MM.1S (cell line): Measurements from ENCODE around the gene MBD2.

Experiments used
- DNase-seq: peaks from one replicate; pipeline ENCODE4 v3.0.0-alpha.2; 2015
- H2AFZ ChIP-seq: fragments of 300-600 bp; sonication (generic); 2 replicates; pipeline ENCODE4 v1.6.0; 2016; ENCODE audit warnings: antibody characterized with exemption, low read length
- H3F3A ChIP-seq: fragments of 300-600 bp; sonication (generic); 2 replicates; pipeline ENCODE4 v1.6.1; 2016; ENCODE audit warnings: mild to moderate bottlenecking, antibody characterized with exemption, low read length, moderate library complexity, mixed read lengths; ENCODE audit not compliant: insufficient read depth
- H3K27ac ChIP-seq: fragments of 300-600 bp; sonication (generic); 2 replicates; pipeline ENCODE4 v1.5.1; 2016; ENCODE audit warnings: mild to moderate bottlenecking, low read length
- H3K27me3 ChIP-seq: fragments of 300-600 bp; sonication (generic); replicated peaks from 2 replicates; pipeline ENCODE4 v1.6.0; 2016; ENCODE audit warnings: low read length; ENCODE audit not compliant: insufficient read depth
- H3K36me3 ChIP-seq: fragments of 300-600 bp; sonication (generic); replicated peaks from 2 replicates; pipeline ENCODE4 v1.6.1; 2016; ENCODE audit warnings: mild to moderate bottlenecking, low read length, mixed read lengths; ENCODE audit not compliant: insufficient read depth
- H3K4me1 ChIP-seq: fragments of 300-600 bp; sonication (generic); 2 replicates; pipeline ENCODE4 v1.6.1; 2016; ENCODE audit warnings: low read length, mixed read lengths
- H3K4me2 ChIP-seq: fragments of 300-600 bp; sonication (generic); 2 replicates; pipeline ENCODE4 v1.6.0; 2016; ENCODE audit warnings: low read depth, low read length
- H3K4me3 ChIP-seq: fragments of 300-600 bp; sonication (generic); 2 replicates; pipeline ENCODE4 v1.5.1; 2016; ENCODE audit warnings: low read length, mixed read lengths
- H3K79me2 ChIP-seq: fragments of 300-600 bp; sonication (generic); 2 replicates; pipeline ENCODE4 v1.6.1; 2016; ENCODE audit warnings: mixed run types, low read length, mixed read lengths
- H3K9ac ChIP-seq: fragments of 300-600 bp; sonication (generic); 2 replicates; pipeline ENCODE4 v1.6.1; 2016; ENCODE audit warnings: low read length, mixed read lengths
- H3K9me2 ChIP-seq: fragments of 300-600 bp; sonication (generic); replicated peaks from 2 replicates; pipeline ENCODE4 v1.6.1; 2016; ENCODE audit warnings: mild to moderate bottlenecking, low read length, mixed read lengths; ENCODE audit not compliant: insufficient read depth
- H3K9me3 ChIP-seq: fragments of 300-600 bp; sonication (generic); replicated peaks from 2 replicates; pipeline ENCODE4 v1.6.1; 2016; ENCODE audit warnings: mild to moderate bottlenecking, low read length, mixed read lengths; ENCODE audit not compliant: insufficient read depth
- H4K20me1 ChIP-seq: fragments of 300-600 bp; sonication (generic); 2 replicates; pipeline ENCODE4 v1.6.1; 2016; ENCODE audit warnings: mild to moderate bottlenecking, low read length, moderate library complexity, mixed read lengths; ENCODE audit not compliant: insufficient read depth
- EZH2 ChIP-seq: fragments of 300-600 bp; sonication (generic); optimal IDR thresholded peaks from 2 replicates; pipeline ENCODE3; 2017; ENCODE audit warnings: low read depth, mild to moderate bottlenecking, antibody characterized with exemption, low read length, mixed read lengths
- EZH2phosphoT487 ChIP-seq: fragments of 300-600 bp; sonication (generic); IDR thresholded peaks from 2 replicates; pipeline ENCODE4 v1.6.1; 2018; ENCODE audit warnings: antibody characterized with exemption, low read length
- TF ChIP-seq, protein P1 (sequence below): fragments of 300-600 bp; sonication (generic); IDR thresholded peaks from 2 replicates; pipeline ENCODE4 v1.5.1; 2016; ENCODE audit warnings: antibody characterized with exemption, low read length, mixed read lengths

MBD2 gene

DNA sequence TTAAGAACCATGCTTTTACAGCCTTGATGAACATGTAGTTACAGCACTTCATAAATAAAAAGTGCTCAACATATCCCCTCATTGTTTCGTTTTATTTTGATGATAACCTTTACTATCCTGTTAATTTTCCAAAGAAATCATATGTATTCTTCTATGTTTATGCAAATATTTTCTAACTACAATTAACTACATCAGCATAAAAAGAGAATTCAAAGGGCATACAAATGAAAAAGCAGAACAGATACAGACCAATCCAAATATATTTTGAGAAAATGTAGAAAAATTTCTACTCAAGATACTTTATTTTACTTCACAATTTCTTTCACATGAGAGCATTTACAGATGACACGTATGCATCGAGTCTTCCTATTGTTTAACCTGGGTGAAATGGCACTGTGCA is 69.1 kb downstream of the MBD2 start:
- Histone ChIP-seq H3F3A (no peaks in the 10 kb centered on the region), H2AFZ (no peak overlapping the region), H4K20me1 (no peaks in the 10 kb centered on the region), H3K79me2 (peaks cover 3% of the 10 kb centered on the region; the same call in 1 of the 2 replicates), H3K4me2 (no peak overlapping the region), H3K27ac (no peak overlapping the region), H3K9me2 (no peaks in the 10 kb centered on the region), H3K27me3 (no peaks in the 10 kb centered on the region), H3K4me1 (no peaks in the 10 kb centered on the region), H3K9me3 (no peaks in the 10 kb centered on the region), H3K36me3 (no peaks in the 10 kb centered on the region; the same call in 1 of the 2 replicates), H3K4me3 (no peak overlapping the region), H3K9ac (no peak overlapping the region)
- TF ChIP-seq, protein P1, sequence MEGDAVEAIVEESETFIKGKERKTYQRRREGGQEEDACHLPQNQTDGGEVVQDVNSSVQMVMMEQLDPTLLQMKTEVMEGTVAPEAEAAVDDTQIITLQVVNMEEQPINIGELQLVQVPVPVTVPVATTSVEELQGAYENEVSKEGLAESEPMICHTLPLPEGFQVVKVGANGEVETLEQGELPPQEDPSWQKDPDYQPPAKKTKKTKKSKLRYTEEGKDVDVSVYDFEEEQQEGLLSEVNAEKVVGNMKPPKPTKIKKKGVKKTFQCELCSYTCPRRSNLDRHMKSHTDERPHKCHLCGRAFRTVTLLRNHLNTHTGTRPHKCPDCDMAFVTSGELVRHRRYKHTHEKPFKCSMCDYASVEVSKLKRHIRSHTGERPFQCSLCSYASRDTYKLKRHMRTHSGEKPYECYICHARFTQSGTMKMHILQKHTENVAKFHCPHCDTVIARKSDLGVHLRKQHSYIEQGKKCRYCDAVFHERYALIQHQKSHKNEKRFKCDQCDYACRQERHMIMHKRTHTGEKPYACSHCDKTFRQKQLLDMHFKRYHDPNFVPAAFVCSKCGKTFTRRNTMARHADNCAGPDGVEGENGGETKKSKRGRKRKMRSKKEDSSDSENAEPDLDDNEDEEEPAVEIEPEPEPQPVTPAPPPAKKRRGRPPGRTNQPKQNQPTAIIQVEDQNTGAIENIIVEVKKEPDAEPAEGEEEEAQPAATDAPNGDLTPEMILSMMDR, result no peak
- TF ChIP-seq EZH2 (no peak), EZH2phosphoT487 (no peak)
- DNase-seq, result no peak

DNA sequence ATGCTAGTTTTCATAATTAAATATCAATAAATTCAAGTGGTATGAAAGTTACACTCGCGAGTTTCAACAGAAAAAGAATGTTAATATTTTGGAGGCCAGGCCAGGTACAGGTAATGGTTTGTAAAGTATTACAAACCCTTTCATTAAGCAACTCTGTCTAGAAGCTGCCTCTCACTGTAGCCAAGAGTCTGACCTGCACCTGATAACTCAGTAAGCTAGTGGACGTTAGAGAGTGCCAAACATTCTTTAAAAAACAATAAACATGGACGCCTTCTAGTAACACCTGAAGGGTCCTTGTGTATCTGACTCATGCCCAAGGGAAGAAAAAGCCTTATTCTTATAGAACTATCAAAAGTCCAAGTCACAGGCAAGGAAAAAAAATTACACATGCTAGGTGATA is 70.2 kb downstream of the MBD2 start:
- Histone ChIP-seq H3K4me2 (no peak overlapping the region), H3K79me2 (peaks cover 3% of the 10 kb centered on the region; the same call in 1 of the 2 replicates), H3K27me3 (no peaks in the 10 kb centered on the region), H3K4me3 (no peak overlapping the region), H3K9me3 (no peaks in the 10 kb centered on the region), H4K20me1 (no peaks in the 10 kb centered on the region), H3K36me3 (no peaks in the 10 kb centered on the region; the same call in 1 of the 2 replicates), H3F3A (0 out of 2 replicates have a peak, but pooled peaks cover 4% of the 10 kb centered on the region), H3K27ac (no peak overlapping the region), H3K9ac (no peak overlapping the region), H2AFZ (no peak overlapping the region), H3K4me1 (no peaks in the 10 kb centered on the region), H3K9me2 (no peaks in the 10 kb centered on the region)
- DNase-seq, result no peak
- TF ChIP-seq EZH2 (no peak), EZH2phosphoT487 (no peak)

DNA sequence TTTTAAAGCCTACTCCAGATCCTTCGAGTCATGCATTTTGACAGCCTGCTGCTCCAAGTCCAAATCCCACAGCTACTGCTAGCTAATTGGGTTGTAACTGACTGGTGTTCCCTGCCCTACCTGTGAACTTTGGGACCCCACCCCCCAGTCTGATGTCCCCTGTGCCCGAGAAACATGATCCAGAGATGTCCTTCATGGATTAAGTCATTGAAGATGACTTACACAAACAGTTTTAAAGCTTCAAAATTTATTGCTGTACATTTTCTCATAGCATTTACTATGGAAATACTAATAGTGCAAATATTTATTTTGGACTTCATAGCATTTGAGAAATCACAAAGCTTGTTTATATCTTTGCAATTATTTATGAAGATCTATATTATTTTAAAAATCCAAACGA is 73.1 kb downstream of the MBD2 start:
- no peaks in the 10 kb centered on the region for H4K20me1 ChIP-seq
- H3K9me2 ChIP-seq, result no peaks in the 10 kb centered on the region
- no peaks in the 10 kb centered on the region for H3K79me2 ChIP-seq
- H3K36me3 ChIP-seq, result no peaks in the 10 kb centered on the region
- peaks cover 9% of the 10 kb centered on the region; the same call in 1 of the 2 replicates for H3F3A ChIP-seq
- no peak overlapping the region for H3K4me3 ChIP-seq
- H3K27me3 ChIP-seq, result no peaks in the 10 kb centered on the region
- H3K9ac ChIP-seq, result no peak overlapping the region
- H3K9me3 ChIP-seq, result no peaks in the 10 kb centered on the region
- no peak overlapping the region for H3K4me2 ChIP-seq
- no peak overlapping the region for H2AFZ ChIP-seq
- no peak for DNase-seq
- TF ChIP-seq EZH2phosphoT487 (no peak), EZH2 (no peak)
- TF ChIP-seq, protein P1, result no peak
- H3K27ac ChIP-seq, result no peak overlapping the region
- 0 out of 2 replicates have a peak, but pooled peaks cover 5% of the 10 kb centered on the region for H3K4me1 ChIP-seq

DNA sequence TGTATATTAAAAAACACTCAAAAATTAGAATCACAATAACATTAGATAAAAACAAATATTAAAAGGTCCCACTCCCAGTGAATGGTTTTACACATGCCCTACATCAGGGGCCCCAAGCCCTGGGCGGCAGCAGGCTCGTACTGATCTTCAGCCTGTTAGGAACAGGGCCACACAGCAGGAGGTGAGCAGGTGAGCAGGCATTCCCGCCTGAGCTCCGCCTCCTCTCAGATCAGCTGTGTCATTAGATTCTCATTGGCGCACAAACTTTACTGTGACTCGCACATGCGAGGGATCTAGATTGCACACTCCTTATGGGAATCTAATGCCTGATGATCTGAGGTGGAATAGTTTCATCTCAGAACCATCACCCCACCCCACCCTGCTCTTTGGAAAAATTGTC is 74.2 kb downstream of the MBD2 start:
- Histone ChIP-seq H2AFZ (no peak overlapping the region), H3K27me3 (no peaks in the 10 kb centered on the region), H4K20me1 (no peaks in the 10 kb centered on the region), H3K4me3 (no peak overlapping the region), H3K9me3 (no peaks in the 10 kb centered on the region), H3K4me2 (no peak overlapping the region), H3F3A (peaks cover 9% of the 10 kb centered on the region; the same call in 1 of the 2 replicates), H3K27ac (no peak overlapping the region), H3K36me3 (no peaks in the 10 kb centered on the region), H3K9ac (no peak overlapping the region), H3K9me2 (no peaks in the 10 kb centered on the region), H3K4me1 (0 out of 2 replicates have a peak, but pooled peaks cover 5% of the 10 kb centered on the region), H3K79me2 (no peaks in the 10 kb centered on the region)
- no peak for DNase-seq
- TF ChIP-seq, protein P1, result no peak
- TF ChIP-seq EZH2phosphoT487 (no peak), EZH2 (no peak)
